PC-9 (cell line): Measurements from ENCODE around the gene GJA10. TPM values are rescaled to one million over a fixed set of nuclear protein-coding genes. Genes with fewer than 3 reads are reported as not detected.

Source experiments
- BruUV-seq: library from RNA; stranded (reverse); fragments of 400-500 nt; replicated peaks from 2 replicates; lab custom pipeline; 2021; lab: Mats Ljungman, UMichigan
- CTCF ChIA-PET: fragments of 300-600 bp; sonication (Branson Sonifier 250); formaldehyde crosslinking; loops from one replicate; lab custom pipeline; 2022; ENCODE audit warnings: antibody characterized with exemption; lab: Charles Lee
- POLR2A ChIA-PET: fragments of 300-600 bp; sonication (Branson Sonifier 250); formaldehyde crosslinking; loops from one replicate; lab custom pipeline; 2022; ENCODE audit warnings: antibody characterized with exemption; ENCODE audit not compliant: unreplicated experiment; lab: Charles Lee
- DNase-seq, 2 experiments: peaks; one replicate each; pipeline versions ENCODE4 v3.0.0 to v3.0.0-alpha.2; 2015 to 2022; ENCODE audit warnings: mixed read lengths in 1 of 2
- H2AFZ ChIP-seq: fragments of 200-600 bp; sonication (generic); 2 replicates; pipeline ENCODE4 v1.8.1; 2017; ENCODE audit warnings: antibody characterized with exemption
- H3F3A ChIP-seq: fragments of 200-600 bp; sonication (generic); 2 replicates; pipeline ENCODE4 v1.8.1; 2017; ENCODE audit warnings: antibody characterized with exemption, mild to moderate bottlenecking, low read depth; ENCODE audit not compliant: insufficient read depth
- H3K27ac ChIP-seq: fragments of 200-600 bp; sonication (generic); 2 replicates; pipeline ENCODE4 v1.6.1; 2016; ENCODE audit warnings: mixed run types
- H3K27me3 ChIP-seq: fragments of 200-600 bp; sonication (generic); 2 replicates; pipeline ENCODE4 v1.6.1; 2016; ENCODE audit warnings: low read depth, mixed run types; ENCODE audit not compliant: insufficient read depth
- H3K36me3 ChIP-seq: fragments of 200-600 bp; sonication (generic); 2 replicates; pipeline ENCODE4 v1.6.1; 2016; ENCODE audit warnings: low read depth, mixed run types
- H3K4me1 ChIP-seq: fragments of 200-600 bp; sonication (generic); replicated peaks from 2 replicates; pipeline ENCODE4 v1.6.1; 2016; ENCODE audit warnings: mixed run types; ENCODE audit not compliant: insufficient read depth
- H3K4me2 ChIP-seq: fragments of 200-600 bp; sonication (generic); 2 replicates; pipeline ENCODE4 v1.6.1; 2017; ENCODE audit warnings: mixed run types
- H3K4me3 ChIP-seq: fragments of 200-600 bp; sonication (generic); 2 replicates; pipeline ENCODE4 v1.6.1; 2016; ENCODE audit warnings: mixed run types
- H3K79me2 ChIP-seq: fragments of 200-600 bp; sonication (generic); 2 replicates; pipeline ENCODE4 v1.6.1; 2017; ENCODE audit warnings: low read depth, mixed run types
- H3K9me2 ChIP-seq: fragments of 200-600 bp; sonication (generic); 2 replicates; pipeline ENCODE4 v1.8.1; 2017; ENCODE audit warnings: mild to moderate bottlenecking; ENCODE audit not compliant: insufficient read depth
- H3K9me3 ChIP-seq: fragments of 200-600 bp; sonication (generic); 2 replicates; pipeline ENCODE4 v1.8.1; 2016; ENCODE audit warnings: low read depth; ENCODE audit not compliant: insufficient read depth
- H4K20me1 ChIP-seq: fragments of 200-600 bp; sonication (generic); 2 replicates; pipeline ENCODE4 v1.8.1; 2017; ENCODE audit not compliant: insufficient read depth
- CTCF ChIP-seq: fragments of 200-600 bp; sonication (generic); conservative IDR thresholded peaks from 2 replicates; pipeline ENCODE4 v1.6.1; 2017; ENCODE audit warnings: mixed run types, antibody characterized with exemption, mild to moderate bottlenecking, moderate library complexity
- EZH2 ChIP-seq: fragments of 200-600 bp; sonication (generic); IDR thresholded peaks from 2 replicates; pipeline ENCODE4 v1.8.0; 2017; ENCODE audit warnings: antibody characterized with exemption, low read depth
- intact Hi-C: fragments of 100-400 bp; cut with micrococcal nuclease; formaldehyde crosslinking; loops from one replicate; pipeline ENCODE4 v1.10.0; 2022; ENCODE audit not compliant: unreplicated experiment
- total RNA-seq: library from RNA; stranded (reverse); gene quantifications from 2 replicates; pipeline ENCODE4 v1.2.3, GENCODE V29; 2021

Gene GJA10
- total RNA-seq, 1 experiment from 2014 or later, result not detected

GRCh38 chr6:89927791-89928550 lies 33.7 kb downstream of the GJA10 start:
- H3K27ac ChIP-seq, result no peak overlapping the region
- no peaks in the 10 kb centered on the region for H4K20me1 ChIP-seq
- no peaks in the 10 kb centered on the region for H3K79me2 ChIP-seq
- no TSS peak for BruUV-seq
- no peak overlapping the region for H3K4me3 ChIP-seq
- H3K9me3 ChIP-seq, result no peaks in the 10 kb centered on the region
- H2AFZ ChIP-seq, result no peak overlapping the region
- H3K9me2 ChIP-seq, result no peaks in the 10 kb centered on the region
- POLR2A ChIA-PET, result no interaction called here
- intact Hi-C loops, result no loop called here
- H3K4me2 ChIP-seq, result no peak overlapping the region
- no peaks in the 10 kb centered on the region for H3K27me3 ChIP-seq
- no peak for TF ChIP-seq CTCF
- no peak for TF ChIP-seq EZH2
- DNase-seq, result no peak
- CTCF ChIA-PET, result no interaction called here
- H3F3A ChIP-seq, result no peaks in the 10 kb centered on the region
- no peaks in the 10 kb centered on the region for H3K4me1 ChIP-seq
- no peaks in the 10 kb centered on the region for H3K36me3 ChIP-seq

- H2AFZ ChIP-seq, result no peak overlapping the region
- TF ChIP-seq EZH2 (no peak), CTCF (no peak)
- no TSS peak for BruUV-seq
Measured at GRCh38 chr6:89928604-89929003, 34.3 kb downstream of the GJA10 start.

GRCh38 chr6:89930789-89931188 lies 36.5 kb downstream of the GJA10 start:
- TF ChIP-seq CTCF (no peak), EZH2 (no peak)
- intact Hi-C loops, result no loop called here
- no peaks in the 10 kb centered on the region for H3K79me2 ChIP-seq
- H3K9me2 ChIP-seq, result no peaks in the 10 kb centered on the region
- ChIA-PET POLR2A (no interaction called here), CTCF (no interaction called here)
- no peaks in the 10 kb centered on the region for H4K20me1 ChIP-seq
- no peak overlapping the region for H3K27ac ChIP-seq
- H3F3A ChIP-seq, result no peaks in the 10 kb centered on the region
- no peaks in the 10 kb centered on the region for H3K36me3 ChIP-seq
- H3K4me2 ChIP-seq, result no peak overlapping the region
- H3K27me3 ChIP-seq, result no peaks in the 10 kb centered on the region
- H3K4me3 ChIP-seq, result no peak overlapping the region
- no peak for DNase-seq
- H3K9me3 ChIP-seq, result no peaks in the 10 kb centered on the region
- BruUV-seq, result no TSS peak
- H2AFZ ChIP-seq, result no peak overlapping the region
- H3K4me1 ChIP-seq, result no peaks in the 10 kb centered on the region

More at GRCh38 chr6:89928604-89929003, 34.3 kb downstream of the GJA10 start:
- CTCF ChIA-PET, result no interaction called here
- H3K4me2 ChIP-seq, result no peak overlapping the region
- POLR2A ChIA-PET, result no interaction called here
- no peaks in the 10 kb centered on the region for H3K9me2 ChIP-seq
- H4K20me1 ChIP-seq, result no peaks in the 10 kb centered on the region
- no peaks in the 10 kb centered on the region for H3K36me3 ChIP-seq
- no peak overlapping the region for H3K27ac ChIP-seq
- no peaks in the 10 kb centered on the region for H3K27me3 ChIP-seq
- H3K9me3 ChIP-seq, result no peaks in the 10 kb centered on the region
- intact Hi-C loops, result no loop called here
- no peaks in the 10 kb centered on the region for H3K4me1 ChIP-seq
- no peak overlapping the region for H3K4me3 ChIP-seq
- no peak for DNase-seq
- H3F3A ChIP-seq, result no peaks in the 10 kb centered on the region
- H3K79me2 ChIP-seq, result no peaks in the 10 kb centered on the region
